ENCODE measurements around the gene KIAA0753.
"Not testable (repeated sequence)": the region's sequence is repeated elsewhere in the genome, so short reads cannot be mapped to it uniquely, and the experiment has no call there.

KIAA0753 gene

GRCh38 chr17:6596941-6597340 is 43.6 kb downstream of the KIAA0753 start:
- ATAC-seq (no peak), DNase-seq (no peak)

DNA sequence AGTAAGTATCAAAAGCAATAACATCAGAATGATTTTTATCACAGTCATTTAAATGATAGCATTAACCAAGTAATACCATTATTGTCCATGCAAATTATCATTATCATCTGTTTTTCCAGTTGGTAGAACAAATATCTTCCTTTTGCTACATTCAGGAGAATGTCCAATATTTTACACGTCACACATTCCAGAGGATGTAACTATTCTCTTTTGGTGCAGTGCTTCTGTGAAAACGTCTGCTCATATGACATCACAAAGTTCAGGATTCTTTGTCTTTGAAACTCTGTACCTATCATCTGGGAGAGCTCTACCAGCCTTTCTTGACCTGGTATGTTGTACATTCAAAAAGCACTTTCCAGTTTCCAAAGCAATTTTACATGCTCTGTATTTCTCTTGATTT is 44.0 kb downstream of the KIAA0753 start:
- ATAC-seq (no peak), DNase-seq (no peak)

DNA sequence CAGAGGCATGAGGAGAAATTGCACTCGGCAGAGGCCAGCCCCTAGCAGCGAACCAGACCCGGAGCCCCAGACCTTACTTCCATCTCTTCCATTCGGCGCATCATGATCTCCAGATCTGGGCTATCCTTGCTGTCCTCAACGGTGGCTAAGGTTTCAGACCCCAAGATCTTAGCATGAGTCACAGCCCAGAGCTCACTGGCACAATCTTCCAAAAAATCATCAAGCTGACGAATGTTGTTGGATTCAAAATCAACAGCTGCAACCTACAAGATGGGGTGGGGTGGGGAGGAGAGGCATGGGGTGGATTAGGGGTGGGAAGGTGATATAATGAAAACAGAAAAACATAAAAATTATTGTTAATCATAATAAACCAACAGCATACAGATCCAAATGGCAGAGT is 44.4 kb downstream of the KIAA0753 start:
- no peak for ATAC-seq
- no peak for DNase-seq

GRCh38 chr17:6593371-6593770 is 47.1 kb downstream of the KIAA0753 start:
- ATAC-seq, DNase-seq: not testable (repeated sequence)

DNA sequence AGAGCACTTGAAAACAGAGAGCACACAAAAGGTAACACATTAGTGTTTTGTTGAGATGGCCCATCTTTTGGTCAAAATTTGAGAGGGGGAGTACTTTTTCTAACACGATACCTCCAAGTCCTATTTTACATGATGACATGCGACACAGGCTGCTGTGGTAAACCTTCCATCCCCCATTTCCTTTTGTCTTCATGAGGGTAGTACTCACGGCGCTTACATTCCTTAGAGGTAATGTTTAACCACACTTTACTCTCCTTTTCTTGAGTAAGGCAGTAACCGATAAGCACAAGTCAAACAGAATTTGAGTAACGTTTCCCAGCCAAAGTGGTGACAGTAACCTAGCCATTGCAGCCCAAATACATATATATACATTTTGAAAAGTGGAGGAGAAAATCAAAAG is 48.3 kb downstream of the KIAA0753 start:
- ATAC-seq (no peak), DNase-seq (no peak)

DNA sequence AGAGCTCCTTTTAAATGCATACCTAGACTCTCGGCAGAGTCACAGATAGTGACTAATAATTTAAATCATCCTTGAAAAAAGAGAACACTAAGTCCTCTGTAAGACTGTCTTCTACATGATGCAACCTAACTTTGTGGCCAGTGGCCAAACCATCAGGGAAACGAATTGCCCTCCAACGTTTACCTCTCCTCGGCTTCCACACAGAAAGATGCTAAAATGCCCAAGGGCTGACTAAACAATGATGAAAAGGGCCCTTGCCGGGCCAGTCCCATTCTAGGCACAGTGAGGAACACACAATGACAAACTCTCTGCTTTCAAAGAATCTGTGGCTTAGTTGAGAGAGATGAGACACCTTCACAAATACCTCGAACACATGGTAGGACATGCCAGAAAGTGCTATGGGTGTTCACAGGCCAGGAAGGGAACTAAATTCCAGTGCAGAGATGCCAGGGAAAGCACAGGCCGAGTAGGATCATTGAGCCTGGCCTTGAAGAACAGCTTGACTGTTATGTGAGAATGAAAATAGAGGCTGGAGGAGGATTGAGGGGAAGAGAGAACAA is 48.8 kb downstream of the KIAA0753 start:
- no peak for DNase-seq

GRCh38 chr17:6589266-6589946 is 51.1 kb downstream of the KIAA0753 start:
- DNase-seq (no peak), ATAC-seq (no peak)

More for the DNA sequence above, 48.8 kb downstream of the KIAA0753 start:
- ATAC-seq: no peak

DNA sequence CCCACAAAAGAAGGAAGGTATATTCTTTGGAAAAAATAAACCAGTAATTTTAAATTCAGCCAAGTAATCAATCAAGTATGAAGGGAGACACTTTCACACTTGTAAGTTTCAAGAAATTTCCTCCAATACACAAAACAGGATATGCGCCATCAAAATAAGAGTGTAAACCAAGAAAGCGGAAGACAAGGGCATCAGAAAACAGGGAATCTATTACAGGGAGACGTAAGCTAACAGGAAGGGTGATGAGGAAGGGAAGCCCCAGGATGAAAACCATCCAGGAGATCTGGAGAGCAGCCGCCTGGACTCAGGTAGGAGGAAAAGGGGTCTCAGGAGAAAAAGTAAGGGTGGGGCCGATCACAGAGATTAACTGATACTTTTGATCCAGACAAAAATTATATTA is 52.3 kb downstream of the KIAA0753 start:
- DNase-seq (no peak), ATAC-seq (no peak)

DNA sequence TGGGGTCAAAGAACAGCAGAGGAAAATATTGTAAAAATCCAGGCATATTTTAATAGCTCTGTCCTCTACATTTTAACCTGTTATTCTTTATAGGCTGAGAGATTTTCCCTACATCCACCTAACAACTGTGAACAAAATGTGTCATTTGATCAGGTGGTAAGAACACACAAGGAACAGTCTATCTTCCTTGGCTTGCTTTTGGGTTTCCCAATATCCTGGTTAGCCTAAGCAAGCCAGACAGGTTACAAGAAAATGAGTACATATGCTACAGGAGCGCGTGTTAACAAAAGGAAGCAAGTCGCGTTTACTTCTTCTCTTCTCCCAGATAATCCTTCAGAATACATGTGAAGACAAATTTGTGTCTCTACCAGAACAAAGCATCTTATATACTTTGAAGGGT is 53.2 kb downstream of the KIAA0753 start:
- ATAC-seq: no peak
- DNase-seq: no peak

DNA sequence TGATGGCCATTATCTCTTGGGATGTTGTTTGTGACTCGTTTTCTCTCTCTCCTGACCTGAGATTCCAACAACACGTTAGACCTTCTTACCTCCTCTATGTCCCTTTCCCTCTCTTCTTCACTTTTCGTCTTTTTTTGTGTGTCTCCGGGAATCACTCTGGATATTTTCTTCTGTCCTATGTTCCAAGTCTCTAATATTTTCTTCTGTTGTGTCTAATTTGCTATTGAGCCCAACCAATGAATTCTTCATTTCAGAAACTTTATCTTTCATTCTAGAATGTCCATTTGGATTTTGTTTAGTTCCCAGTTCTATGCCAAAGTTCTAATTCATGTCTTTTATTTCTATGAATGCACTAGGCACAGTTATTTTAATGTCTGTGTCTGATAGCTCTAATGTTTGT is 57.1 kb downstream of the KIAA0753 start:
- ATAC-seq (no peak), DNase-seq (no peak)

DNA sequence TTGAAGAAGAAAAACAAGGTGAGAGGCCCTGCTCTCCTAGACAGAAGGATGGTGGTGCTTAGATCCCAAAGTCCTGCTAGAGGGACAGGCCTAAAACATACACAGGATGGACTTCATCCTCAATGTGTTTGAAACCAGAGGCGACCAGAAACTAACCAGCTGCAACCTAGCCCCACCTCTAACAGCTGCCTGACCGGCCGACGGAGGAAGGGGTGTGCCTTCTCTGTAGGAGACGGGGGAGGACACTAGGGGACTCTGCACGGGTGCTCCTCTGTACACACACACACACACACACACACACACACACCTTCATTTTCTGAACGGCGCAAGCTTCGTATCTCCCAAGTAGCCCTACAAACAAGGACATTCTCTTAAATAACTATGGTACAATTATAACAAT is 59.9 kb downstream of the KIAA0753 start:
- ATAC-seq (no peak), DNase-seq (no peak)

DNA sequence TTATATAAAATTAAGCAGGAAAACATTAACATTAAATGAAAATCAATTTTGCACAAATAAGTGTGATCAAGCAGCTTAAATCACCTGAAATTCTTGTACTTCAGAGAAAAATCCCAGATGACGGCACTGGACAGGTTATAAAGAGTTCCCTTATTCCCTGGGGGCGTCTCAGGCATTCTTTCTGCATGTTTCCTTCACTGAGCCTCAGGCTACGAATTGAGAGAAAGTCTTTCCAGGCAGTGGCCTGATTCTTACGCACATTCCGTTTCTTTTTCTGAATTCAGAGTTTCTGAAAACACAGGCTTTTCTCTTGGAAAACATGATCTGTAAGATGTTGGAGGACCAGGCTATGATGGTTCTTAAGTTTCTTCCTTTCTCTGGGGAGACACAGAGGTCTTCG is 62.0 kb downstream of the KIAA0753 start:
- no peak for ATAC-seq

DNA sequence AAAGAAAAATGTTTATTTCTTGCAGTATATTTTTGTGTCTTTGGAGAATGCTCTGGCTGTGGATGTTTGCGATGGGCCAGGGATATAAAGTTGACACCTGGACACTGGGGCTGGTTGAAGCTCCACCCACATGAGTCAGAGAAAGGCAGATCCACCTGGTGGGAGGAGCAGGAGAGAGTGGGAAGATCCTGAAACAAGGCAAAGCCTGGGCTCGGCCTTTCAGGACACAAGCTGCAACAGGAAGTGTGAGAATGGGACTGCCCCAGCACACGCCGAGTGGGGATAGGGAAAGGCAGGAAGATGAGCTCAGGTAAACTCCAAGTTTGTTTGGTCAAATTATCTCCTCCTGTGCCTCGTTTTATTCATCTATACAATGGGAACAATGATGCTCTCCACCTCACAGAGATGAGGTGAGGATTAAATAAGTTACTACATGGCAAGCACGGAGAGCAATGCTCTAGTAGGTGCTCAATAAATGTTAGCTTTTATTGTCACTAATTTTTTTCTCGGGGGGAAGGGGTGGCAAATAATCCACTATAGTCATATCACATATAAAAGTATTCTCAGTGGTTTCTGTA is 62.7 kb downstream of the KIAA0753 start:
- no peak for ATAC-seq
- DNase-seq: no peak

More for the DNA sequence above, 62.0 kb downstream of the KIAA0753 start:
- DNase-seq: no peak

- ATAC-seq (no peak), DNase-seq (no peak)
These were observed 64.3 kb downstream of the KIAA0753 start for GRCh38 chr17:6576038-6576785.

- no peak for DNase-seq
- no peak for ATAC-seq
These were observed 64.9 kb downstream of the KIAA0753 start for GRCh38 chr17:6575596-6575988.

DNA sequence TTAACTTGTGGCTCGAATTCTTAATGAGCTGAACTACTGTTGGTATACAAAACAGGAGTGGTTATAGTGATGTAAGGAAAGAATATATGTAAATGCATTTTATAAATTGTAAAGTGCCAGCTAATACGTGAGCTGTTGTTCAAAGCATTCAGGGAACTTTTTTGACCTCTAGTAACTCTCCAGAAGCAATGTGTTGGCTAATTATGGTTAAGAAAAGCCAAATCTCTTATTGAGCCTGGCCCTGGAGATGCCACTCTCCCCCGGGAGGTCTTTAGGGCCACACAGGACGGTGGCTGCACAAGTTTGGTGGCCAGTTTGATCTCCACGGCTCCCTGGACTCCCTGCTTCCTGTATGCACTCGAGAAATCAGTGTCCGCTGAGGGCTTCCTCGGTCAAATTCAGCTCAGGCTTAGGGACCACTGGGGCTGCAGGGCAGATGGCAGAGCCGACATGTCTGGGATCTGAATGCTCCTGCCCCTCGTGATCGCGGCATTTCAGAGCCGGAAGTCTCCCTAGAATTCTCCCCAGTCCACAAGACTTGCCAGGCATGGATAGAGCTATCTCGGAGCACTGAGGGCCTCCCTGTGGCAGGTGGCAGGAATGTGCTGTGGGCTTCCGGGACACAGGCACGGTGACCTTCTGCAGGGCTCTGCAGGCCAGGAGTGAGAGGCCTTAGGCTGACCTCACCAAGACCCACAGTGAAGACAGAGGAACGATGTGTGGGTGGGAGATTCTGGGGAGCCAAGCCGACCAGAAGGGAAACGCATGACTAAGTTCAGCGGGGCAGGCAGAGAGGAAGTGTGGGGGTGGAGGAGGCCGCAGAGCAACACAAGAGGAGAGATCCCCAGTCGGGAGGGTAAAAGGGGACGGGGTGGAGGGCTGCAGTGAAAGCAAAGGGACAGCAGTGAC is 65.6 kb downstream of the KIAA0753 start:
- peak; percentile 66 for DNase-seq
- peak; percentile 81 for ATAC-seq

DNA sequence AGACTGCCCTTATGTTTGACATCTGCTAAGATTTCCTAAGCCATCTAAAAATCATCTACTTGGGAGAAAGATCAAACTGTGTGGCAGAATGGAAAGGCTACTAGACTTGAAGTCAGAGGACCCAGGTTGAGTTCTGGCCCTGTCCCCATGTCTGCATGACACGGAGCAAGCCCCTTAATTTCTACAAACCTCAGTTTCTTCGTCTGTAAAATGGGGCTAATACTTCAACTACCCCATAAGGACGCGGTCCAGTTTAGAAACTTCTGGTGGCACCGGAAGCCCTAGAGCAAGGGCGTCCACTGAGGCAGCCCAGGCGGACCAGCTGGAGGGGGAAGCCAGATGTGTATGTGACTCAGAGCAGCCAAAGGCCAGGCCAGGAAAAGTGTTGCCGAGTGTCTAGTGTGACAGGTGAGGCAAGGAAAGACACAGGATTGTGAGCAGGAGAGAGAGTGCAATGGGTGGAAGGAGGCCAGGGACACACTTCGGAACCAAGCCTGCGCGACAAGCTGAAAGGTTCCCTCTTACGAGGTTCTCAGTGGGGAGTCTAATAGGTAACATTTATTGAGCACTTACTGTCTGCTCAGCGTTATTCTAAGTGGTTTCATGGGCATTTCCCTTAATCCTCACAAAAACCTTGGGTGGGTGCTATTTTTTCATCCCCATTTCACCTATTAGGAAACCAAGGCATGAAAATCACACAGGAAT is 66.4 kb downstream of the KIAA0753 start:
- DNase-seq: no peak
- no peak for ATAC-seq

DNA sequence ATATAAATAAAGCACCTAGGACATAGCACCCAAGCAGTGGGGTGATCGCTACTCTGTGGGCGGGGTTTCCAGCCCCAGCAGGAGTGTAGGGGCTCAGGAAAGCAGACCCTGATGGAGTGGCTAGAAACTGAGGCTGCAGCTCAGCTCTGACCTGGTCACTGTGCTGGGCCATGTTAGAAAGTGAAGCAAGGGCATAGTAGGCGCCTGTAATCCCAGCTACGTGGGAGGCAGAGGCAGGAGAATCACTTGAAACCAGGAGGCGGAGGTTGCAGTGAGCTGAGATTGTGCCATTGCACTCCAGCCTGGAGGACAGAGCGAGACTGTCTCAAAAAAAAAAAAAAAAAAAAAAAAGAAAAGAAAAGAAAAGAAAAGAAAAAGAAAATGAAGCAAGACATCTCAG is 67.0 kb downstream of the KIAA0753 start:
- ATAC-seq, DNase-seq: not testable (repeated sequence)

DNA sequence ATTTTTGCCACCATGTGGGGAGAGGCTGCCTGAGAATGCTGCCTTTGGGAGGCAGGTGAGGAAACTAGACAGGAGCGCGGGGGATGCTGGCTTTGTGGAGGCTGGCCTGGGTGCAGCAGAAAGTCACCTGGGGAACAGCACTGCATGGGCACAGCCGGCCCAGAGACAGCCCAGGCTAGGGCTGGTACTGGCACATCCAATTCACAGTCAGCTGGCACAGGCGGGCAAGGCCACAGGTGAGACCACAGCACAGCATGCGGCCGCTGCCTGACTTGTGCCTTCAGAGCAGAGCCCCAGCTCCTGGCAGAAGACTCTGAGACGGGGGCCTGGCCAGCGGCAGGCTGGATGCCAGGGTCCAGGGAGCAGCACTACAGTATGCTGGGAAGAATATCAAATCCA is 67.5 kb downstream of the KIAA0753 start:
- ATAC-seq: no peak
- DNase-seq: no peak

GRCh38 chr17:6571452-6571781 is 69.1 kb downstream of the KIAA0753 start:
- ATAC-seq: no peak
- DNase-seq: no peak

DNA sequence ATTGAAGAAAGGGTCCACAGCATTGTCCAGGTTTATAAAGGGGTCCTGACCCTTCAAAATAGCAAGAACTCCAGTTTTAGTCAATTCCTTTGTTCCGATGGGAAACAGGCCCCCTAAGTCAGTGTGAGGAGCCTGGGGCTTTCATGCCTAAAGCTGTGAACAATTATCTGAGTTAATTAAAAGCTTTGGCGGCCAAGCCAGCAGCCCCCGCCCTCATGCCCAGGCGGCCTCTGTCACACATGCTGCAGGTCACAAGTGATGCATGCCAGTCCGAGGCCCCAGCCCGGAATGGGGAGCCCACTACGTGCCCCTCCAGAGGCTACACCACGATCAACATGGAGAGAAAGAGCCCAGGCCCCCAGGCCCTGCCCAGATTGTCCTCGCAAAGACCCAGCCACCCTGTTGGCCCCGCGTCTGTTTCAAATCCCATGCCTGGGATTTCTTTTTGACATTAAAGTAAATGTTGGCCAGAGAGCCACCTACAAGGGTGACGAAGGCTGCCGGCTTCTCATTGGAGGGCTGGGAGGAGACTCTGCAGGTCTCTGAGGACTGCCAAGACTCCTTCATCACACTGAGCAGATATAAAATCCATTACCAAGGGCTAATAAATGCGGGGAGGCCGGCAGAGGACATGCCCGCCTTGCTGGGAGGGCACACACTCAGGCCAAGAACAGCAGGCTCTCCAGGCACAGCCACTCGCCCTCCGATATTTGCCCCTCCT is 69.6 kb downstream of the KIAA0753 start:
- no peak for ATAC-seq

More for the DNA sequence above, 69.6 kb downstream of the KIAA0753 start:
- no peak for DNase-seq
